Measurements from ENCODE around the gene B4GALT6. TPM values are rescaled to one million over a fixed set of nuclear protein-coding genes. Genes with fewer than 3 reads are reported as not detected.

Gene B4GALT6
- total and polyA plus RNA-seq, 10 of the 15 experiments (the other 5 are each of a cell fraction or from before 2014, with no cell fraction given) = 11.9 to 47.4 (median 18.0) TPM

DNA sequence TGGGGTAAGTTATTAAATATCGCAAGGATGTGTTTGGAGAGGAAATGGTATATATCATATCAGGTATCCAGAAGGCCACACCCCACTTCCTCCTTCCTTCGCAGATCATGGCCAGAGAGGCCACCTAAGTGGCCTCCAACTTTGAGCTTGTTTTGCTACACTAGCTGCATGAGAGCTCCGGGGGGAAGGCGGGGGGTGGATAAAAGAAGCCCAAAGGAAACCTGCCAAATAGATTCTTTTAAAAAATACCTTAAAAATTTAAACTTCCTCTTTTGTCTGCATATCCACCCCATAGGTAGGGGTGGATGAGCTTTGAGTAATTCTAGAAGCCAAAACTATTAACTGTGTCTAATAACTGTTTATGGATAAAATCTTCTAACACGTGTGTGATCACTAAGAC, 98.4 kb downstream of the B4GALT6 start:
- no peak overlapping the region for H3K4me2 ChIP-seq (ENCODE audit: control insufficient read depth, insufficient read depth)
- WGBS (ENCODE audit: insufficient coverage, insufficient replicate concordance, low lambda C conversion rate, missing lambda C conversion rate) = 78% methylated on average over 5 of the region's 5 CpGs
- H2AFZ ChIP-seq (ENCODE audit: control insufficient read depth, low read depth, low read length) = no peak overlapping the region
- H3K36me3 ChIP-seq (ENCODE audit: control insufficient read depth in 2 of 2, insufficient read depth in 2 of 2, low read length in 1 of 2) = no peaks in the 10 kb centered on the region
- in situ Hi-C loops (cut with MboI) (no loop called here), intact Hi-C loops (cut with micrococcal nuclease; ENCODE audit: unreplicated experiment) (no loop called here)
- no peaks in the 10 kb centered on the region for H3K27me3 ChIP-seq (replicated peaks in 1 of 2; ENCODE audit: control insufficient read depth in 2 of 2, insufficient read depth in 2 of 2, low read length in 1 of 2)
- no peak overlapping the region for H3K9ac ChIP-seq (ENCODE audit: control insufficient read depth, insufficient read depth, low read length)
- TF ChIP-seq CEBPB (IDR thresholded peaks at IDR 0.05; ENCODE audit: borderline replicate concordance in 1 of 2, low read depth in 2 of 2, low read length in 2 of 2) (no peak), SMAD1 (IDR thresholded peaks at IDR 0.05; ENCODE audit: low read depth, partially characterized antibody) (no peak), RUNX3 (IDR thresholded peaks at IDR 0.05; ENCODE audit: low read length) (no peak), POU2F2 (IDR thresholded peaks at IDR 0.05; ENCODE audit: borderline replicate concordance, low read depth, low read length) (no peak), MTA3 (IDR thresholded peaks at IDR 0.05; ENCODE audit: borderline replicate concordance, low read length) (no peak)
- TF ChIP-seq, protein P1, sequence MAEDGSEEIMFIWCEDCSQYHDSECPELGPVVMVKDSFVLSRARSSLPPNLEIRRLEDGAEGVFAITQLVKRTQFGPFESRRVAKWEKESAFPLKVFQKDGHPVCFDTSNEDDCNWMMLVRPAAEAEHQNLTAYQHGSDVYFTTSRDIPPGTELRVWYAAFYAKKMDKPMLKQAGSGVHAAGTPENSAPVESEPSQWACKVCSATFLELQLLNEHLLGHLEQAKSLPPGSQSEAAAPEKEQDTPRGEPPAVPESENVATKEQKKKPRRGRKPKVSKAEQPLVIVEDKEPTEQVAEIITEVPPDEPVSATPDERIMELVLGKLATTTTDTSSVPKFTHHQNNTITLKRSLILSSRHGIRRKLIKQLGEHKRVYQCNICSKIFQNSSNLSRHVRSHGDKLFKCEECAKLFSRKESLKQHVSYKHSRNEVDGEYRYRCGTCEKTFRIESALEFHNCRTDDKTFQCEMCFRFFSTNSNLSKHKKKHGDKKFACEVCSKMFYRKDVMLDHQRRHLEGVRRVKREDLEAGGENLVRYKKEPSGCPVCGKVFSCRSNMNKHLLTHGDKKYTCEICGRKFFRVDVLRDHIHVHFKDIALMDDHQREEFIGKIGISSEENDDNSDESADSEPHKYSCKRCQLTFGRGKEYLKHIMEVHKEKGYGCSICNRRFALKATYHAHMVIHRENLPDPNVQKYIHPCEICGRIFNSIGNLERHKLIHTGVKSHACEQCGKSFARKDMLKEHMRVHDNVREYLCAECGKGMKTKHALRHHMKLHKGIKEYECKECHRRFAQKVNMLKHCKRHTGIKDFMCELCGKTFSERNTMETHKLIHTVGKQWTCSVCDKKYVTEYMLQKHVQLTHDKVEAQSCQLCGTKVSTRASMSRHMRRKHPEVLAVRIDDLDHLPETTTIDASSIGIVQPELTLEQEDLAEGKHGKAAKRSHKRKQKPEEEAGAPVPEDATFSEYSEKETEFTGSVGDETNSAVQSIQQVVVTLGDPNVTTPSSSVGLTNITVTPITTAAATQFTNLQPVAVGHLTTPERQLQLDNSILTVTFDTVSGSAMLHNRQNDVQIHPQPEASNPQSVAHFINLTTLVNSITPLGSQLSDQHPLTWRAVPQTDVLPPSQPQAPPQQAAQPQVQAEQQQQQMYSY (CRISPR knock-in tag; IDR thresholded peaks at IDR 0.05) = no peak
- TF ChIP-seq, protein P2, sequence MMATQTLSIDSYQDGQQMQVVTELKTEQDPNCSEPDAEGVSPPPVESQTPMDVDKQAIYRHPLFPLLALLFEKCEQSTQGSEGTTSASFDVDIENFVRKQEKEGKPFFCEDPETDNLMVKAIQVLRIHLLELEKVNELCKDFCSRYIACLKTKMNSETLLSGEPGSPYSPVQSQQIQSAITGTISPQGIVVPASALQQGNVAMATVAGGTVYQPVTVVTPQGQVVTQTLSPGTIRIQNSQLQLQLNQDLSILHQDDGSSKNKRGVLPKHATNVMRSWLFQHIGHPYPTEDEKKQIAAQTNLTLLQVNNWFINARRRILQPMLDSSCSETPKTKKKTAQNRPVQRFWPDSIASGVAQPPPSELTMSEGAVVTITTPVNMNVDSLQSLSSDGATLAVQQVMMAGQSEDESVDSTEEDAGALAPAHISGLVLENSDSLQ (IDR thresholded peaks at IDR 0.05) = no peak
- TF ChIP-seq, protein P3, sequence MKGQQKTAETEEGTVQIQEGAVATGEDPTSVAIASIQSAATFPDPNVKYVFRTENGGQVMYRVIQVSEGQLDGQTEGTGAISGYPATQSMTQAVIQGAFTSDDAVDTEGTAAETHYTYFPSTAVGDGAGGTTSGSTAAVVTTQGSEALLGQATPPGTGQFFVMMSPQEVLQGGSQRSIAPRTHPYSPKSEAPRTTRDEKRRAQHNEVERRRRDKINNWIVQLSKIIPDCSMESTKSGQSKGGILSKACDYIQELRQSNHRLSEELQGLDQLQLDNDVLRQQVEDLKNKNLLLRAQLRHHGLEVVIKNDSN (IDR thresholded peaks at IDR 0.05; ENCODE audit: borderline replicate concordance, extremely low read length, insufficient read depth, low read depth, low read length) = no peak
- RAD21 ChIA-PET (ENCODE audit: unreplicated experiment) = no interaction called here
- no peak overlapping the region for H3K4me3 ChIP-seq
- SMC1A ChIA-PET (ENCODE audit: uncharacterized antibody, unreplicated experiment) = interaction anchor here (1.2 to 1.5 kb wide), 3 partner anchors 10 to 25 kb away, joined by 3 read pairs; no protein-coding TSS in a partner anchor
- FAIRE-seq = no peak
- H3K79me2 ChIP-seq (ENCODE audit: control insufficient read depth, insufficient read depth, low read length) = no peaks in the 10 kb centered on the region
- CTCF ChIA-PET = no interaction called here
- H3K27ac ChIP-seq (ENCODE audit: control insufficient read depth, insufficient read depth) = no peak overlapping the region
- no peaks in the 10 kb centered on the region for H4K20me1 ChIP-seq (ENCODE audit: control insufficient read depth, insufficient read depth)
- BruUV-seq (replicated peaks) = no TSS peak
- DNase-seq (ENCODE audit: low read depth, low spot score) = no peak
- POLR2A ChIA-PET = interaction anchor here (0.6 kb wide), 1 partner anchor 73 kb away, joined by 5 read pairs; no protein-coding TSS in a partner anchor
- no peaks in the 10 kb centered on the region for H3K4me1 ChIP-seq (ENCODE audit: control insufficient read depth, insufficient read depth, low read length)
- no peaks in the 10 kb centered on the region for H3K9me3 ChIP-seq (replicated peaks; ENCODE audit: control insufficient read depth, insufficient read depth, low read length)
- ATAC-seq = no peak
